H1 (cell line): ENCODE measurements around the gene UBAP2L. TPM values are rescaled to one million over a fixed set of nuclear protein-coding genes. Genes with fewer than 3 reads are reported as not detected.

Source experiments
- CTCF ChIA-PET: fragments of 300-600 bp; sonication (Branson Sonifier 250); formaldehyde crosslinking; loops from one replicate; lab custom pipeline; 2021; ENCODE audit not compliant: partially characterized antibody; lab: Charles Lee
- POLR2A ChIA-PET: fragments of 300-600 bp; sonication (Branson Sonifier 250); formaldehyde crosslinking; loops from one replicate; lab custom pipeline; 2021; ENCODE audit warnings: inconsistent platforms; ENCODE audit not compliant: partially characterized antibody; lab: Charles Lee
- DNase-seq, 2 experiments: peaks; one replicate each; pipeline versions ENCODE4 v3.0.0 to v3.0.0-alpha.2; 2010 to 2022; ENCODE audit warnings: low spot score in 2 of 2, low read depth in 1 of 2, mixed read lengths in 1 of 2
- FAIRE-seq: peaks from 2 replicates; lab custom pipeline; 2011; peaks lifted over from hg19 to GRCh38; lab: Jason Lieb, UNC
- H2AFZ ChIP-seq: 2 replicates; pipeline ENCODE4 v1.8.1; 2012; ENCODE audit warnings: low read length, inconsistent platforms
- H2AK5ac ChIP-seq: 2 replicates; pipeline ENCODE4 v1.6.1; 2013; ENCODE audit warnings: low read depth, low read length
- H2BK120ac ChIP-seq: replicated peaks from 2 replicates; pipeline ENCODE3; 2013; ENCODE audit warnings: low read depth, low read length, inconsistent platforms
- H2BK12ac ChIP-seq: 2 replicates; pipeline ENCODE4 v1.6.1; 2013; ENCODE audit warnings: low read depth, low read length
- H2BK15ac ChIP-seq: 2 replicates; pipeline ENCODE4 v1.6.1; 2013; ENCODE audit warnings: low read length
- H2BK20ac ChIP-seq: 2 replicates; pipeline ENCODE4 v1.6.1; 2013; ENCODE audit warnings: low read length
- H2BK5ac ChIP-seq: 2 replicates; pipeline ENCODE4 v1.6.1; 2013; ENCODE audit warnings: low read depth, low read length
- H3K14ac ChIP-seq: 2 replicates; pipeline ENCODE4 v1.6.1; 2013; ENCODE audit warnings: inconsistent platforms; ENCODE audit not compliant: insufficient read length
- H3K18ac ChIP-seq: 2 replicates; pipeline ENCODE4 v1.6.1; 2013; ENCODE audit warnings: low read length; ENCODE audit errors: extremely low read depth
- H3K23ac ChIP-seq: 2 replicates; pipeline ENCODE4 v1.6.1; 2013; ENCODE audit warnings: inconsistent platforms; ENCODE audit not compliant: insufficient read length
- H3K23me2 ChIP-seq: 2 replicates; pipeline ENCODE4 v1.6.1; 2013; ENCODE audit warnings: low read depth, low read length
- H3K27ac ChIP-seq: 2 replicates; pipeline ENCODE4 v1.6.1; 2011; ENCODE audit warnings: low read depth, low read length, inconsistent platforms
- H3K27me3 ChIP-seq, 4 experiments: replicated peaks in 1 of 4; 1 replicate in 1 of 4; 2 replicates in 3 of 4; pipeline versions ENCODE4 v1.6.1 to v1.8.1; 2011 to 2013; ENCODE audit warnings: low read length in 3 of 4, mild to moderate bottlenecking in 3 of 4, inconsistent platforms in 2 of 4, mixed read lengths in 2 of 4, moderate library complexity in 1 of 4; ENCODE audit not compliant: control insufficient read depth in 3 of 4, insufficient read depth in 3 of 4; ENCODE audit errors: extremely low read depth in 1 of 4
- H3K36me3 ChIP-seq, 4 experiments: 2 replicates each; pipeline versions ENCODE4 v1.6.1 to v1.8.1; 2011 to 2013; ENCODE audit warnings: mild to moderate bottlenecking in 4 of 4, low read length in 3 of 4, moderate library complexity in 2 of 4, control low read depth in 1 of 4, inconsistent platforms in 1 of 4; ENCODE audit not compliant: insufficient read depth in 4 of 4, control insufficient read depth in 2 of 4
- H3K4ac ChIP-seq: replicated peaks from 2 replicates; pipeline ENCODE3; 2013; ENCODE audit warnings: low read length, low read depth, mixed read lengths, inconsistent platforms; ENCODE audit not compliant: insufficient read length
- H3K4me1 ChIP-seq, 4 experiments: replicated peaks in 1 of 4; 1 replicate in 1 of 4; 2 replicates in 3 of 4; pipeline versions ENCODE4 v1.6.1 to v1.8.1; 2011 to 2013; ENCODE audit warnings: low read length in 3 of 4, inconsistent platforms in 2 of 4, mixed read lengths in 1 of 4; ENCODE audit not compliant: insufficient read depth in 4 of 4, control insufficient read depth in 3 of 4
- H3K4me2 ChIP-seq, 2 experiments: 2 replicates each; pipeline versions ENCODE4 v1.6.1 to v1.8.1; 2011 to 2013; ENCODE audit warnings: low read depth in 2 of 2, low read length in 2 of 2, control low read depth in 1 of 2, inconsistent platforms in 1 of 2, mild to moderate bottlenecking in 1 of 2; ENCODE audit not compliant: insufficient read depth in 1 of 2
- H3K4me3 ChIP-seq, 4 experiments: fragments of 200-600, 300-600 bp in 1 of 4; sonication (generic), shearing (Covaris generic), sonication (Bioruptor Twin) in 1 of 4; 2 replicates each; pipeline versions ENCODE4 v1.5.1 to v1.8.1; 2011 to 2016; ENCODE audit warnings: low read length in 4 of 4, low read depth in 3 of 4, control low read depth in 2 of 4, inconsistent platforms in 2 of 4, mild to moderate bottlenecking in 2 of 4, mixed read lengths in 1 of 4, moderate library complexity in 1 of 4; ENCODE audit not compliant: insufficient read depth in 2 of 4; ENCODE audit errors: extremely low read depth in 1 of 4
- H3K56ac ChIP-seq: replicated peaks from 2 replicates; pipeline ENCODE3; 2013; ENCODE audit warnings: low read depth, mild to moderate bottlenecking, mixed read lengths, low read length, inconsistent platforms; ENCODE audit not compliant: insufficient read length
- H3K79me1 ChIP-seq: 2 replicates; pipeline ENCODE4 v1.6.1; 2013; ENCODE audit warnings: low read depth, low read length, control low read depth
- H3K79me2 ChIP-seq, 2 experiments: 2 replicates each; pipeline versions ENCODE4 v1.6.1 to v1.8.1; 2012 to 2013; ENCODE audit warnings: low read length in 2 of 2, mild to moderate bottlenecking in 2 of 2, inconsistent platforms in 1 of 2; ENCODE audit not compliant: insufficient read depth in 2 of 2, control insufficient read depth in 1 of 2
- H3K9ac ChIP-seq, 4 experiments: replicated peaks in 1 of 4; 1 replicate in 1 of 4; 2 replicates in 3 of 4; pipeline versions ENCODE4 v1.6.1 to v1.8.1; 2011 to 2013; ENCODE audit warnings: low read depth in 3 of 4, low read length in 3 of 4, control low read depth in 2 of 4, mild to moderate bottlenecking in 2 of 4, moderate library complexity in 2 of 4, inconsistent platforms in 1 of 4; ENCODE audit errors: extremely low read depth in 1 of 4
- H3K9me3 ChIP-seq, 2 experiments: 2 replicates each; pipeline versions ENCODE4 v1.6.1 to v1.8.1; 2012 to 2013; ENCODE audit warnings: mild to moderate bottlenecking in 2 of 2, moderate library complexity in 2 of 2, control low read depth in 1 of 2, inconsistent platforms in 1 of 2, low read depth in 1 of 2, low read length in 1 of 2, mixed read lengths in 1 of 2; ENCODE audit not compliant: insufficient read depth in 2 of 2
- H4K20me1 ChIP-seq, 2 experiments: replicated peaks in 1 of 2; 2 replicates each; pipeline versions ENCODE3 to v1.8.1; 2011 to 2013; ENCODE audit warnings: inconsistent platforms in 2 of 2, low read length in 2 of 2, mild to moderate bottlenecking in 1 of 2; ENCODE audit not compliant: insufficient read depth in 2 of 2, control insufficient read depth in 1 of 2
- H4K5ac ChIP-seq: 2 replicates; pipeline ENCODE4 v1.6.1; 2013; ENCODE audit warnings: low read length, low read depth, mixed read lengths, inconsistent platforms; ENCODE audit not compliant: insufficient read length
- H4K8ac ChIP-seq: 2 replicates; pipeline ENCODE4 v1.8.0; 2013; ENCODE audit warnings: mild to moderate bottlenecking, moderate library complexity, low read length, inconsistent platforms; ENCODE audit not compliant: insufficient read depth; ENCODE audit errors: extremely low read depth
- H4K91ac ChIP-seq: replicated peaks from 2 replicates; pipeline ENCODE3; 2013; ENCODE audit warnings: low read length, mixed read lengths, inconsistent platforms; ENCODE audit not compliant: insufficient read length
- BCL11A ChIP-seq, 2 experiments: IDR thresholded peaks; one replicate each; pipeline ENCODE4 v1.6.1; 2011; ENCODE audit warnings: low read depth in 2 of 2, low read length in 2 of 2, mild to moderate bottlenecking in 2 of 2
- JUN ChIP-seq: IDR thresholded peaks from 2 replicates; pipeline ENCODE4 v1.6.1; 2011; ENCODE audit warnings: low read depth, mild to moderate bottlenecking, improper control_type of control experiment, low read length
- MAFK ChIP-seq: IDR thresholded peaks from 2 replicates; pipeline ENCODE4 v1.6.1; 2012; ENCODE audit warnings: low read depth, mild to moderate bottlenecking, improper control_type of control experiment, low read length
- POU5F1 ChIP-seq: IDR thresholded peaks from 2 replicates; pipeline ENCODE4 v1.6.1; 2011; ENCODE audit warnings: low read depth, mild to moderate bottlenecking, low read length, moderate library complexity
- SIN3A ChIP-seq, 2 experiments: IDR thresholded peaks in 1 of 2; conservative IDR thresholded peaks in 1 of 2; 2 replicates each; pipeline ENCODE4 v1.6.1; 2011 to 2012; ENCODE audit warnings: low read length in 2 of 2, improper control_type of control experiment in 1 of 2, low read depth in 1 of 2, mild to moderate bottlenecking in 1 of 2
- SIX5 ChIP-seq: IDR thresholded peaks from 2 replicates; pipeline ENCODE4 v1.6.1; 2011; ENCODE audit warnings: mild to moderate bottlenecking, low read depth, low read length
- SP1 ChIP-seq: IDR thresholded peaks from 2 replicates; pipeline ENCODE4 v1.6.1; 2011; ENCODE audit warnings: low read depth, low read length
- ZNF274 ChIP-seq: IDR thresholded peaks from 2 replicates; pipeline ENCODE4 v1.7.0; 2012; ENCODE audit warnings: low read length, borderline replicate concordance; ENCODE audit errors: extremely low read depth
- WGBS, 2 experiments: shearing (Covaris generic) in 1 of 2; methylation state at CpG; one replicate each; pipeline versions ENCODE4 v1.1.6 to v1.1.7; 2013 to 2015; ENCODE audit warnings: low lambda C conversion rate in 2 of 2, mixed read lengths in 2 of 2, inconsistent platforms in 1 of 2, low coverage in 1 of 2, missing lambda C conversion rate in 1 of 2; ENCODE audit not compliant: insufficient replicate concordance in 2 of 2, insufficient coverage in 1 of 2, insufficient read length in 1 of 2; ENCODE audit errors: extremely low coverage in 1 of 2, missing lambda C conversion rate in 1 of 2; 5-methylcytosine and 5-hydroxymethylcytosine counted together
- polyA plus RNA-seq, 7 experiments: library from polyadenylated mRNA; depleted of rRNA in 3 of 7; stranded (reverse) in 5 of 7; unstranded in 2 of 7; fragments of >200 nt in 5 of 7; fragments of 200-250 nt in 2 of 7; gene quantifications; 1 replicate in 5 of 7; 2 replicates in 1 of 7; 4 replicates in 1 of 7; pipeline versions ENCODE4 v1.2.1 to v1.2.3, GENCODE V29; 2011 to 2013; ENCODE audit warnings: missing spikeins in 2 of 7, mixed read lengths in 2 of 7
- total RNA-seq: library from RNA; stranded (reverse); fragmentation: NEBNext Ultra II Directional; extraction: Animal tissue kit (Norgen Biotek cat#: 25700); gene quantifications from 2 replicates; pipeline ENCODE4 v1.2.1, GENCODE V29; 2021

The UBAP2L gene
- total and polyA plus RNA-seq, 2 of the 8 experiments (the other 6 are each of a cell fraction or from before 2014, with no cell fraction given): 254 to 349 TPM

- Histone ChIP-seq H3K4me1 (no peaks in the 10 kb centered on the region), H2BK5ac (no peak overlapping the region), H2BK15ac (no peak overlapping the region), H3K56ac (no peak overlapping the region), H4K91ac (no peak overlapping the region), H2AK5ac (no peak overlapping the region), H2AFZ (no peak overlapping the region)
- 83% methylated on average over 8 of the region's 8 CpGs; no CpG with 5 or more reads in 1 of the 2 experiments for WGBS, 2 experiments
- CTCF ChIA-PET: interaction anchor here (0.6 to 2.8 kb wide), 6 partner anchors 19 to 112 kb away, joined by 3 to 10 read pairs (median 4); no protein-coding TSS in a partner anchor
- TF ChIP-seq SIN3A (conservative IDR thresholded peaks at IDR 0.05 in 1 of 2, IDR thresholded peaks at IDR 0.05 in 1 of 2; ENCODE audit: low read depth in 1 of 2, low read length in 2 of 2) (no peak), SP1 (no peak), MAFK (no peak), ZNF274 (no peak), POU5F1 (no peak), JUN (no peak), BCL11A (IDR thresholded peaks at IDR 0.05; ENCODE audit: low read depth in 2 of 2, low read length in 2 of 2) (no peak), SIX5 (no peak)
- TF ChIP-seq, all 59 proteins: peak for 0
- Histone ChIP-seq H3K9ac (no peak overlapping the region), H4K5ac (no peak overlapping the region), H3K4ac (no peak overlapping the region), H3K79me2 (no peaks in the 10 kb centered on the region), H3K79me1 (no peaks in the 10 kb centered on the region), H3K23ac (no peak overlapping the region), H3K4me2 (no peak overlapping the region), H3K18ac (no peak overlapping the region), H3K36me3 (no peaks in the 10 kb centered on the region), H3K14ac (no peak overlapping the region), H2BK12ac (no peak overlapping the region), H3K27ac (no peak overlapping the region), H3K23me2 (peaks cover 3% of the 10 kb centered on the region; the same call in 1 of the 2 replicates), H4K20me1 (no peaks in the 10 kb centered on the region), H2BK120ac (no peak overlapping the region), H2BK20ac (no peak overlapping the region), H3K4me3 (no peak overlapping the region), H3K27me3 (no peaks in the 10 kb centered on the region), H4K8ac (no peak overlapping the region), H3K9me3 (peaks cover 7 to 8% of the 10 kb centered on the region in 2 experiments)
- DNase-seq (no peak), FAIRE-seq (no peak)
- POLR2A ChIA-PET: interaction anchor here (0.7 kb wide), 1 partner anchor 11 kb away, joined by 3 read pairs; no protein-coding TSS in a partner anchor
Observed at GRCh38 chr1:154295408-154296235, 74.9 kb downstream of the UBAP2L start.
